Left colon (tissue), 2 donors: ENCODE data around the gene SHCBP1L. TPM values are rescaled to one million over a fixed set of nuclear protein-coding genes. Genes with fewer than 3 reads are reported as not detected.

Source experiments
- ATAC-seq: fragments of 200-7000 bp; cut with Tn5 transposase; one replicate; pipeline ENCODE4 v1.9.1; 2020; ENCODE audit warnings: mild to moderate bottlenecking, moderate library complexity
- DNase-seq, 2 donors: peaks; one replicate each; pipeline ENCODE4 v3.0.0-alpha.2; 2020
- intact Hi-C, 2 donors: fragments of 100-400 bp; cut with DNase I in 1 of 2; cut with micrococcal nuclease in 1 of 2; formaldehyde crosslinking; loops; one replicate each; pipeline versions ENCODE4 v1.11.2 to v1.14.0; 2022; cut with DNase I, micrococcal nuclease
- total RNA-seq, 2 donors: library from RNA; stranded (reverse); fragmentation: NEBNext Ultra II Directional; extraction: Animal tissue kit (Norgen Biotek cat#: 25700); gene quantifications; one replicate each; pipeline ENCODE4 v1.2.1, GENCODE V29; 2021
- donor health status: DM: no; HTN: no; CAD: no.
- donor health status: DM: yes; HTN: yes; CAD: no.

The SHCBP1L gene
- total RNA-seq, 2 donors from 2014 or later, result not detected

GRCh38 chr1:182857212-182857611 is 95.8 kb downstream of the SHCBP1L start:
- intact Hi-C loops, result no loop called here
- DNase-seq (no peak), ATAC-seq (no peak)

DNA sequence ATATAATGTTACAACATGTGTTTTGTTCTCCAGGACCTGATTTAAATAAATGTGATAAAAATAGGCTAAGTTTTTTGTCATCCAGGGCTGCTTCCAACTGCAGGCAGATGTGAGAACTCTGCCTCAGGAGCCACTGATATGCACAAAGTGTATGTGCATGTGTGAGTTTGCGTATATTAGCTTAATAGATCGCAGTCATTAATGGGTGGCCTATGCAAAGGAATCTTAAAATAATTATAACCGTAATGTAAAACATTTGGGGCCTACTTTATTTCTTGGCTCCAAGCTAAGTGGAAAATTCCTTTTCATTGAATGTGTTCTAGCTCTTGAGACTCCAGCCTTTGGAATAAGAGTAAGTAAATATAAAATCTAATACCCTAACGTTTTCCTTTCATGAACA is 97.1 kb downstream of the SHCBP1L start:
- intact Hi-C loops, result no loop called here
- no peak for DNase-seq

DNA sequence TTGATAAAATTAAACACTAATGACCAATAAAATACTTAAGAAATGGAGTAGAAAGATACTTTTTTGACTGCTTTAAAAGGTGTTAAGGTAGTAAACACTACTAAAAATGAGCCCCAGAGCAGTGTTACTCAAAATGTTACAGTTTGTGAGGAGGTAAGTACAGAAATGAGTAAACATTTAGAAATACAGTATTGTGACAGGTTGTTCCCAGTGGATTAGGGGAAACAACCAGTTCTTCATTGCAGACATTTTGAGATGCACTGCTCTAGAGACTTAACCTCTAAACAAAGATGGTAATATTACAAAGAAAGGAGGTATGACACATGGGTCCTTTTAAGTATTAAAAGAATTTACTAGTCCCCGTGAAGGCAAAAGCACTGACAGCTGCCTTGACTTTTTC is 101.1 kb downstream of the SHCBP1L start:
- ATAC-seq, result no peak
- intact Hi-C loops, result no loop called here
- no peak for DNase-seq

More for the DNA sequence above, 97.1 kb downstream of the SHCBP1L start:
- no peak for ATAC-seq

GRCh38 chr1:182850319-182850718 is 102.6 kb downstream of the SHCBP1L start:
- ATAC-seq, result no peak
- intact Hi-C loops, result no loop called here
- no peak for DNase-seq

Other genes starting within 250 kb of the SHCBP1L start
- 10 to 100 TPM in 1 of 2 donors, 1 to 10 TPM in 1; 9.4 to 15.4 TPM for gene NPL, start 163.4 kb downstream of the SHCBP1L start, total RNA-seq
- 10 to 100 TPM; 92.4 to 95.8 TPM for gene DHX9, start 113.8 kb downstream of the SHCBP1L start, total RNA-seq
- gene LAMC1, start 70.3 kb upstream of the SHCBP1L start, total RNA-seq, result 10 to 100 TPM; 32.3 to 54.8 TPM
- 10 to 100 TPM; 30.7 to 55.0 TPM for gene LAMC2, start 233.1 kb upstream of the SHCBP1L start, total RNA-seq